Endothelial cell of umbilical vein (primary cell): ENCODE results near the gene HNRNPH3.

Source experiments
- CTCF ChIP-seq, 2 donors: IDR thresholded peaks; 1 replicate in 1 of 2; 2 replicates in 1 of 2; pipeline ENCODE4 v1.5.1; 2011; ENCODE audit warnings: low read length in 2 of 2, mild to moderate bottlenecking in 2 of 2, moderate library complexity in 2 of 2, control low read depth in 1 of 2, inconsistent platforms in 1 of 2, low read depth in 1 of 2; ENCODE audit not compliant: insufficient read depth in 1 of 2; ENCODE audit errors: extremely low read depth in 1 of 2
- POLR2AphosphoS5 ChIP-seq: IDR thresholded peaks from 2 replicates; pipeline ENCODE4 v1.6.1; 2012; ENCODE audit warnings: low read depth, mild to moderate bottlenecking, control low read depth, low read length, moderate library complexity; ENCODE audit not compliant: insufficient read depth

- no peak for TF ChIP-seq POLR2AphosphoS5
- no peak for TF ChIP-seq CTCF (IDR thresholded peaks at IDR 0.05; ENCODE audit: extremely low read depth in 1 of 2, insufficient read depth in 1 of 2, low read depth in 1 of 2, low read length in 2 of 2)
Observed at GRCh38 chr10:68302871-68303270, 29.0 kb upstream of the HNRNPH3 start.
